Esophagus mucosa (tissue), 1 donor: ENCODE results near the gene CADPS. TPM values are rescaled to one million over a fixed set of nuclear protein-coding genes. Genes with fewer than 3 reads are reported as not detected.
A peak's percentile ranks its signal among the peaks of the same experiment; 100 is the strongest.

Experiments
- ATAC-seq: fragments of 200-7000 bp; cut with Tn5 transposase; one replicate; pipeline ENCODE4 v1.9.1; 2020
- total RNA-seq: library from RNA; stranded (reverse); gene quantifications from one replicate; pipeline ENCODE4 v1.2.4, GENCODE V29; 2023
- donor health status: DM: yes; HTN: yes; CAD: no.

CADPS gene
- total RNA-seq, 1 donor from 2014 or later: 0.08 TPM

- ATAC-seq: no peak
Observed at GRCh38 chr3:62678841-62679240, 196.4 kb downstream of the CADPS start.

- ATAC-seq: no peak
Observed at GRCh38 chr3:62677926-62678325, 197.3 kb downstream of the CADPS start.

- ATAC-seq: no peak
Observed at GRCh38 chr3:62676689-62677271, 198.4 kb downstream of the CADPS start.

GRCh38 chr3:62675492-62675891 lies 199.7 kb downstream of the CADPS start:
- ATAC-seq: no peak

GRCh38 chr3:62672988-62673313 lies 202.3 kb downstream of the CADPS start:
- no peak for ATAC-seq

GRCh38 chr3:62672270-62672987 lies 202.8 kb downstream of the CADPS start:
- ATAC-seq: no peak

- no peak for ATAC-seq
Observed at GRCh38 chr3:62670351-62670750, 204.9 kb downstream of the CADPS start.

GRCh38 chr3:62669161-62669560 lies 206.1 kb downstream of the CADPS start:
- ATAC-seq: no peak

GRCh38 chr3:62667714-62668113 lies 207.5 kb downstream of the CADPS start:
- ATAC-seq: no peak

GRCh38 chr3:62665627-62666437 lies 209.4 kb downstream of the CADPS start:
- peak; percentile 87 for ATAC-seq

GRCh38 chr3:62662677-62663076 lies 212.5 kb downstream of the CADPS start:
- ATAC-seq: no peak

GRCh38 chr3:62659660-62660059 lies 215.6 kb downstream of the CADPS start:
- ATAC-seq: no peak

- no peak for ATAC-seq
Observed at GRCh38 chr3:62655691-62656063, 219.5 kb downstream of the CADPS start.

GRCh38 chr3:62655056-62655690 lies 220.0 kb downstream of the CADPS start:
- no peak for ATAC-seq

- no peak for ATAC-seq
Observed at GRCh38 chr3:62653796-62654195, 221.4 kb downstream of the CADPS start.

GRCh38 chr3:62647711-62648110 lies 227.5 kb downstream of the CADPS start:
- no peak for ATAC-seq

- no peak for ATAC-seq
Observed at GRCh38 chr3:62644493-62644892, 230.7 kb downstream of the CADPS start.

GRCh38 chr3:62638316-62638715 lies 236.9 kb downstream of the CADPS start:
- ATAC-seq: no peak

GRCh38 chr3:62636235-62636826 lies 238.9 kb downstream of the CADPS start:
- ATAC-seq: no peak

- ATAC-seq: no peak
Observed at GRCh38 chr3:62632510-62633294, 242.5 kb downstream of the CADPS start.

- ATAC-seq: no peak
Observed at GRCh38 chr3:62631488-62631887, 243.7 kb downstream of the CADPS start.

- no peak for ATAC-seq
Observed at GRCh38 chr3:62630664-62631063, 244.6 kb downstream of the CADPS start.
